HG03097 (cell line): ENCODE measurements around the gene MRS2.
"Not testable (repeated sequence)": the region's sequence is repeated elsewhere in the genome, so short reads cannot be mapped to it uniquely, and the experiment has no call there.

ENCODE experiments used
- ATAC-seq: cut with Tn5 transposase; IDR thresholded peaks from one replicate; pipeline ENCODE4 v1.9.1; 2021; ENCODE audit not compliant: unreplicated experiment, low FRiP score

The MRS2 gene

GRCh38 chr6:24402697-24403500 is at the start of gene MRS2:
MRS2 (plus strand) TSS chr6:24402936; CDS start chr6:24403047, 111 bp downstream.
- ATAC-seq, result peak; percentile 92

GRCh38 chr6:24353861-24354260 is 48.9 kb upstream of the MRS2 start:
- ATAC-seq, result no peak

- no peak for ATAC-seq
Observed at GRCh38 chr6:24355393-24355792, 47.3 kb upstream of the MRS2 start.

GRCh38 chr6:24356310-24356973 is 46.3 kb upstream of the MRS2 start:
- ATAC-seq, result no peak

- ATAC-seq, result no peak
Observed at GRCh38 chr6:24357336-24358218, 45.2 kb upstream of the MRS2 start, which contains the start of gene DCDC2. DCDC2 (minus strand) TSS chr6:24358059; CDS start chr6:24357750, 309 bp downstream.

- ATAC-seq, result no peak
Observed at GRCh38 chr6:24358219-24358821, 44.4 kb upstream of the MRS2 start.

GRCh38 chr6:24359640-24360454 is 42.9 kb upstream of the MRS2 start:
- peak; percentile 85 for ATAC-seq

- not testable (repeated sequence) for ATAC-seq
Observed at GRCh38 chr6:24362363-24362762, 40.4 kb upstream of the MRS2 start.

GRCh38 chr6:24365103-24365633 is 37.6 kb upstream of the MRS2 start:
- ATAC-seq, result not testable (repeated sequence)

GRCh38 chr6:24374612-24375011 is 28.1 kb upstream of the MRS2 start:
- ATAC-seq, result no peak

GRCh38 chr6:24376871-24377270 is 25.9 kb upstream of the MRS2 start:
- no peak for ATAC-seq

GRCh38 chr6:24378473-24379097 is 24.2 kb upstream of the MRS2 start:
- peak; percentile 66 for ATAC-seq

- ATAC-seq, result no peak
Observed at GRCh38 chr6:24381476-24382219, 21.1 kb upstream of the MRS2 start.

- ATAC-seq, result no peak
Observed at GRCh38 chr6:24382220-24382540, 20.6 kb upstream of the MRS2 start.

- ATAC-seq, result not testable (repeated sequence)
Observed at GRCh38 chr6:24382891-24383494, 19.7 kb upstream of the MRS2 start.

- ATAC-seq, result not testable (repeated sequence)
Observed at GRCh38 chr6:24384369-24385130, 18.2 kb upstream of the MRS2 start.

- no peak for ATAC-seq
Observed at GRCh38 chr6:24385536-24386269, 17.0 kb upstream of the MRS2 start.
